Osteoblast (primary cell): ENCODE measurements around the gene ARHGAP15. TPM values are rescaled to one million over a fixed set of nuclear protein-coding genes. Genes with fewer than 3 reads are reported as not detected.

ENCODE experiments used
- DNase-seq: peaks from one replicate; pipeline ENCODE4 v3.0.0; 2011; ENCODE audit warnings: low spot score, mixed read lengths; ENCODE audit not compliant: insufficient read length; ENCODE audit errors: missing footprints
- H2AFZ ChIP-seq: 2 replicates; pipeline ENCODE4 v1.6.0; 2011; ENCODE audit warnings: mild to moderate bottlenecking, low read length
- H3K27ac ChIP-seq: 2 replicates; pipeline ENCODE4 v1.5.1; 2011; ENCODE audit warnings: mild to moderate bottlenecking, low read depth, low read length, moderate library complexity
- H3K27me3 ChIP-seq: 2 replicates; pipeline ENCODE4 v1.6.0; 2012; ENCODE audit warnings: mild to moderate bottlenecking, control low read depth, inconsistent platforms, low read length, moderate library complexity; ENCODE audit not compliant: insufficient read depth
- H3K36me3 ChIP-seq: 2 replicates; pipeline ENCODE4 v1.5.1; 2011; ENCODE audit warnings: mild to moderate bottlenecking, low read length, control low read depth, moderate library complexity; ENCODE audit not compliant: insufficient read depth
- H3K4me1 ChIP-seq: 2 replicates; pipeline ENCODE4 v1.5.1; 2011; ENCODE audit warnings: mild to moderate bottlenecking, low read length, control low read depth, moderate library complexity; ENCODE audit not compliant: insufficient read depth
- H3K4me2 ChIP-seq: 2 replicates; pipeline ENCODE4 v1.6.0; 2011; ENCODE audit warnings: mild to moderate bottlenecking, low read length; ENCODE audit not compliant: insufficient read depth
- H3K4me3 ChIP-seq: fragments of 200-600 bp; sonication (generic); 3 replicates; pipeline ENCODE4 v1.5.1; 2012; ENCODE audit warnings: mild to moderate bottlenecking, low read length, inconsistent platforms; ENCODE audit not compliant: insufficient read depth
- H3K79me2 ChIP-seq: 2 replicates; pipeline ENCODE4 v1.6.0; 2012; ENCODE audit warnings: mild to moderate bottlenecking, low read length, control low read depth, inconsistent platforms; ENCODE audit not compliant: insufficient read depth
- H3K9me3 ChIP-seq: 2 replicates; pipeline ENCODE4 v1.5.1; 2011; ENCODE audit warnings: low read depth, low read length, control low read depth
- H4K20me1 ChIP-seq: 2 replicates; pipeline ENCODE4 v1.6.0; 2012; ENCODE audit warnings: mild to moderate bottlenecking, low read length, control low read depth; ENCODE audit not compliant: insufficient read depth
- total RNA-seq: library from RNA; depleted of rRNA; stranded (reverse); fragments of >200 nt; gene quantifications from 2 replicates; pipeline ENCODE4 v1.2.3, GENCODE V29; 2012
- TF ChIP-seq, protein P1 (sequence below): IDR thresholded peaks from 2 replicates; pipeline ENCODE4 v1.5.1; 2011; ENCODE audit warnings: mild to moderate bottlenecking, low read depth, low read length, moderate library complexity; ENCODE audit errors: extremely low read depth

The ARHGAP15 gene
- total RNA-seq, 1 donor, result 2.2 TPM

GRCh38 chr2:143436951-143437350 is 307.7 kb downstream of the ARHGAP15 start:
- Histone ChIP-seq H3K36me3 (no peaks in the 10 kb centered on the region), H3K4me1 (no peaks in the 10 kb centered on the region), H4K20me1 (no peaks in the 10 kb centered on the region), H3K27ac (no peak overlapping the region), H3K9me3 (no peaks in the 10 kb centered on the region), H3K4me3 (no peak overlapping the region), H2AFZ (no peak overlapping the region), H3K27me3 (no peaks in the 10 kb centered on the region), H3K79me2 (no peaks in the 10 kb centered on the region), H3K4me2 (no peak overlapping the region)
- no peak for DNase-seq
- TF ChIP-seq, protein P1, sequence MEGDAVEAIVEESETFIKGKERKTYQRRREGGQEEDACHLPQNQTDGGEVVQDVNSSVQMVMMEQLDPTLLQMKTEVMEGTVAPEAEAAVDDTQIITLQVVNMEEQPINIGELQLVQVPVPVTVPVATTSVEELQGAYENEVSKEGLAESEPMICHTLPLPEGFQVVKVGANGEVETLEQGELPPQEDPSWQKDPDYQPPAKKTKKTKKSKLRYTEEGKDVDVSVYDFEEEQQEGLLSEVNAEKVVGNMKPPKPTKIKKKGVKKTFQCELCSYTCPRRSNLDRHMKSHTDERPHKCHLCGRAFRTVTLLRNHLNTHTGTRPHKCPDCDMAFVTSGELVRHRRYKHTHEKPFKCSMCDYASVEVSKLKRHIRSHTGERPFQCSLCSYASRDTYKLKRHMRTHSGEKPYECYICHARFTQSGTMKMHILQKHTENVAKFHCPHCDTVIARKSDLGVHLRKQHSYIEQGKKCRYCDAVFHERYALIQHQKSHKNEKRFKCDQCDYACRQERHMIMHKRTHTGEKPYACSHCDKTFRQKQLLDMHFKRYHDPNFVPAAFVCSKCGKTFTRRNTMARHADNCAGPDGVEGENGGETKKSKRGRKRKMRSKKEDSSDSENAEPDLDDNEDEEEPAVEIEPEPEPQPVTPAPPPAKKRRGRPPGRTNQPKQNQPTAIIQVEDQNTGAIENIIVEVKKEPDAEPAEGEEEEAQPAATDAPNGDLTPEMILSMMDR, result no peak

DNA sequence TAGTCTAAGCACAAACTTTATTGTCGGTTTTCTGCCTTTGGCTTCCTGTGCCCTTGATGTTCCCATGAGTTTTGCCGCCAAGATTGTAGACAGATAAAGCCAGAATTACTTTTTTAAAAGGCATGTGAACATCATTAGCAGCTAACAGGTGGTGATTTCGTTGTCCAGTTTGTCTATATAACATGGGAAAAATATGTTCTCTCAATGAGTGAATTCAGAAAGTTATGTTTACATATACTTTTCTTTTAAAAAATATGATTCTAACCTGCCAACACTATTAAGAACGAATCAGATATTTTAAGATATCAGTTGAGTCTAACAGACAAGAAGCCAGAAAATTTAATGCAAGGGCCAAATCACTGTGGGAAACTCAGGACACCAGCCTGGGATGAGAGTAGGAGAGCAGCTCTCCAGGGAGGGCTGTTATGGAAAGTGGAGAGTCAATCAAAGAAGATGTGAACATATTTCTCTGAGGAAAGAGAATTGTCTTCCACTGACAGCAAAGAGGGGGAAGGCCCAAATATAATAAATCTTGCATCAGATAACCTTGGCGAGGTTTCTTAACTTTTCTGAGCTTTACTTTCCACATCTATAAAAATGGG is 311.3 kb downstream of the ARHGAP15 start:
- Histone ChIP-seq H3K4me3 (no peak overlapping the region), H3K36me3 (no peaks in the 10 kb centered on the region), H3K9me3 (no peaks in the 10 kb centered on the region), H3K4me1 (no peaks in the 10 kb centered on the region), H2AFZ (no peak overlapping the region), H3K27me3 (no peaks in the 10 kb centered on the region), H4K20me1 (no peaks in the 10 kb centered on the region), H3K79me2 (no peaks in the 10 kb centered on the region), H3K4me2 (no peak overlapping the region), H3K27ac (no peak overlapping the region)
- no peak for DNase-seq
- TF ChIP-seq, protein P1, result no peak

GRCh38 chr2:143442193-143442592 is 313.0 kb downstream of the ARHGAP15 start:
- no peaks in the 10 kb centered on the region for H4K20me1 ChIP-seq
- no peak overlapping the region for H3K27ac ChIP-seq
- H2AFZ ChIP-seq, result peak overlapping the region; percentile 1
- H3K9me3 ChIP-seq, result no peaks in the 10 kb centered on the region
- no peaks in the 10 kb centered on the region for H3K79me2 ChIP-seq
- H3K27me3 ChIP-seq, result no peaks in the 10 kb centered on the region
- no peaks in the 10 kb centered on the region for H3K4me1 ChIP-seq
- DNase-seq, result no peak
- H3K4me2 ChIP-seq, result peak overlapping the region; percentile 3
- TF ChIP-seq, protein P1, result no peak
- no peak overlapping the region for H3K4me3 ChIP-seq
- no peaks in the 10 kb centered on the region for H3K36me3 ChIP-seq

DNA sequence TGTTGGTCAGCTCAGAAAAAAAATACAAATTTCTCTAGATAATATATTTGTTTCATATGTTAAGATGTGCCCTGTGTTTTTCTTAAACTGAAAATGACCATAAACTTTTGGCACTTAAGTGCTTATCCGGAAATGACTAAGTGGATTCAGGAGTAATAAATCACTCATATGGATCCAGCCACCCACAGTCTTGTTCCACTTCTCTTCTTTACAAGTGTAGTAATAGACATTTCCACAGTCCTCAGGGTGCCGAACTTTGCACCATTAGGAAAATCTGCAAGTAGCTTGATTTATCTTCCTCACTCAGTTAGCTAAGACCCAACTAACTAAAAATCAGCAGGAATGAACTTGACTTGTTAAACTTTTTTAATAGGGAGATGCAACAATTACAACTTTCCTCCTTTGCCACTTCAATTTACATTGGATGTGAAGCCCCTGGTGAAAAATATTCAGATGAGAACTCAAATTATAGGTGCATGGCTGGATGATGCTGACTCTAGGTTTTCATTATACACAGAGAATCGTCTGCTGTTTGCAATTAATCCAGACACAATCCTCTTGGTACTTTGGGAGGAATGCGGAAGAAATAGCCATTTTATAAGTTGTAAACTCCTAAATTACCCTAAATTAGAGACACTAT is 322.5 kb downstream of the ARHGAP15 start:
- peaks cover 6% of the 10 kb centered on the region for H3K4me1 ChIP-seq
- H2AFZ ChIP-seq, result no peak overlapping the region
- no peaks in the 10 kb centered on the region for H3K27me3 ChIP-seq
- H3K79me2 ChIP-seq, result no peaks in the 10 kb centered on the region
- no peaks in the 10 kb centered on the region for H3K36me3 ChIP-seq
- TF ChIP-seq, protein P1, result no peak
- H3K4me3 ChIP-seq, result no peak overlapping the region
- peak overlapping the region; percentile 34 for H3K4me2 ChIP-seq
- H3K27ac ChIP-seq, result no peak overlapping the region
- H4K20me1 ChIP-seq, result no peaks in the 10 kb centered on the region
- DNase-seq, result no peak
- H3K9me3 ChIP-seq, result no peaks in the 10 kb centered on the region
